Right atrium auricular region (tissue), 2 donors: ENCODE measurements around the gene PPP2R5C. TPM values are rescaled to one million over a fixed set of nuclear protein-coding genes. Genes with fewer than 3 reads are reported as not detected.

Experiments
- DNase-seq: peaks from one replicate; pipeline ENCODE4 v3.0.0-alpha.2; 2019; ENCODE audit warnings: low spot score
- H3K27ac ChIP-seq, 2 donors: fragments of 200-600 bp; sonication (generic); 1 replicate in 1 of 2; 2 replicates in 1 of 2; pipeline ENCODE4 v1.5.1; 2016 to 2019
- H3K27me3 ChIP-seq, 2 donors: fragments of 200-600 bp; sonication (generic); one replicate each; pipeline versions ENCODE4 v1.5.1 to v1.6.0; 2017 to 2019
- H3K36me3 ChIP-seq: fragments of 200-600 bp; sonication (generic); one replicate; pipeline ENCODE4 v1.5.1; 2016
- H3K4me1 ChIP-seq, 2 donors: fragments of 200-600 bp; sonication (generic); one replicate each; pipeline versions ENCODE4 v1.5.1 to v1.6.0; 2017 to 2019
- H3K4me3 ChIP-seq, 2 donors: fragments of 200-600 bp; sonication (generic); 1 replicate in 1 of 2; 2 replicates in 1 of 2; pipeline ENCODE4 v1.5.1; 2017 to 2019; ENCODE audit warnings: mild to moderate bottlenecking in 1 of 2, moderate library complexity in 1 of 2
- H3K9me3 ChIP-seq, 2 donors: fragments of 200-600 bp; sonication (generic); one replicate each; pipeline ENCODE4 v1.5.1; 2019
- CTCF ChIP-seq, 2 donors: fragments of 200-600 bp; sonication (generic); IDR thresholded peaks; one replicate each; pipeline ENCODE4 v1.5.1; 2019; ENCODE audit warnings: antibody characterized with exemption in 2 of 2
- total RNA-seq, 2 donors: library from RNA; depleted of rRNA; stranded (reverse); fragments of >200 nt; gene quantifications; one replicate each; pipeline ENCODE4 v1.1.0, GENCODE V29; 2016

PPP2R5C gene
- total RNA-seq, 2 donors from 2014 or later: 82.2 to 82.9 TPM

- H3K9me3 ChIP-seq: no peaks in the 10 kb centered on the region
- no peaks in the 10 kb centered on the region for H3K36me3 ChIP-seq
- H3K4me1 ChIP-seq: peaks cover 0 to 7% of the 10 kb centered on the region in 2 donors
- H3K4me3 ChIP-seq: no peak overlapping the region
- no peak for TF ChIP-seq CTCF (IDR thresholded peaks at IDR 0.05)
- DNase-seq: no peak
- no peak overlapping the region for H3K27ac ChIP-seq
- H3K27me3 ChIP-seq: no peaks in the 10 kb centered on the region
Measured at GRCh38 chr14:101954501-101954900, 193.0 kb downstream of the PPP2R5C start.

- no peak overlapping the region for H3K4me3 ChIP-seq
- no peaks in the 10 kb centered on the region for H3K36me3 ChIP-seq
- no peaks in the 10 kb centered on the region for H3K4me1 ChIP-seq
- H3K27ac ChIP-seq: no peak overlapping the region
- TF ChIP-seq CTCF (IDR thresholded peaks at IDR 0.05): no peak
- H3K27me3 ChIP-seq: no peaks in the 10 kb centered on the region
- DNase-seq: no peak
- no peaks in the 10 kb centered on the region for H3K9me3 ChIP-seq
Measured at GRCh38 chr14:101955695-101956161, 194.2 kb downstream of the PPP2R5C start.

- no peak overlapping the region for H3K27ac ChIP-seq
- H3K36me3 ChIP-seq: no peaks in the 10 kb centered on the region
- DNase-seq: no peak
- no peaks in the 10 kb centered on the region for H3K27me3 ChIP-seq
- no peak for TF ChIP-seq CTCF (IDR thresholded peaks at IDR 0.05)
- H3K9me3 ChIP-seq: no peaks in the 10 kb centered on the region
- H3K4me3 ChIP-seq: no peak overlapping the region
- no peaks in the 10 kb centered on the region for H3K4me1 ChIP-seq
Measured at GRCh38 chr14:101956179-101956885, 194.8 kb downstream of the PPP2R5C start.

- H3K4me3 ChIP-seq: no peak overlapping the region
- no peaks in the 10 kb centered on the region for H3K27me3 ChIP-seq
- TF ChIP-seq CTCF (IDR thresholded peaks at IDR 0.05): no peak
- H3K4me1 ChIP-seq: peaks cover 0 to 10% of the 10 kb centered on the region in 2 donors
- no peaks in the 10 kb centered on the region for H3K9me3 ChIP-seq
- no peak overlapping the region for H3K27ac ChIP-seq
- DNase-seq: no peak
- H3K36me3 ChIP-seq: no peaks in the 10 kb centered on the region
Measured at GRCh38 chr14:101957406-101958234, 196.1 kb downstream of the PPP2R5C start.

GRCh38 chr14:101958418-101959180 is 197.1 kb downstream of the PPP2R5C start:
- Histone ChIP-seq H3K9me3 (no peaks in the 10 kb centered on the region), H3K27ac (no peak overlapping the region), H3K36me3 (no peaks in the 10 kb centered on the region), H3K4me1 (peaks cover 0 to 14% of the 10 kb centered on the region in 2 donors), H3K27me3 (no peaks in the 10 kb centered on the region), H3K4me3 (no peak overlapping the region)
- no peak for DNase-seq
- TF ChIP-seq CTCF (IDR thresholded peaks at IDR 0.05): no peak
